Panc1 (cell line): ENCODE results near the gene LRRC42.

Experiments
- CTCF ChIP-seq: fragments of 450-650 bp; IDR thresholded peaks from 2 replicates; pipeline ENCODE4 v1.5.1; 2017; ENCODE audit warnings: mild to moderate bottlenecking
- POLR2AphosphoS5 ChIP-seq: IDR thresholded peaks from 2 replicates; pipeline ENCODE4 v1.6.1; 2012; ENCODE audit warnings: mild to moderate bottlenecking, low read depth, low read length, moderate library complexity
- REST ChIP-seq, 2 experiments: IDR thresholded peaks; 2 replicates each; pipeline ENCODE4 v1.6.1; 2011 to 2012; ENCODE audit warnings: low read depth in 2 of 2, control low read depth in 1 of 2, low read length in 1 of 2, mild to moderate bottlenecking in 1 of 2, moderate library complexity in 1 of 2; ENCODE audit not compliant: insufficient read depth in 1 of 2
- SIN3A ChIP-seq: IDR thresholded peaks from 2 replicates; pipeline ENCODE4 v1.6.1; 2012; ENCODE audit warnings: low read depth, mild to moderate bottlenecking, low read length, moderate library complexity, borderline replicate concordance; ENCODE audit not compliant: insufficient read depth
- TCF7L2 ChIP-seq: IDR thresholded peaks from 2 replicates; pipeline ENCODE4 v1.6.1; 2011; ENCODE audit warnings: mild to moderate bottlenecking, low read depth, low read length, inconsistent platforms

DNA sequence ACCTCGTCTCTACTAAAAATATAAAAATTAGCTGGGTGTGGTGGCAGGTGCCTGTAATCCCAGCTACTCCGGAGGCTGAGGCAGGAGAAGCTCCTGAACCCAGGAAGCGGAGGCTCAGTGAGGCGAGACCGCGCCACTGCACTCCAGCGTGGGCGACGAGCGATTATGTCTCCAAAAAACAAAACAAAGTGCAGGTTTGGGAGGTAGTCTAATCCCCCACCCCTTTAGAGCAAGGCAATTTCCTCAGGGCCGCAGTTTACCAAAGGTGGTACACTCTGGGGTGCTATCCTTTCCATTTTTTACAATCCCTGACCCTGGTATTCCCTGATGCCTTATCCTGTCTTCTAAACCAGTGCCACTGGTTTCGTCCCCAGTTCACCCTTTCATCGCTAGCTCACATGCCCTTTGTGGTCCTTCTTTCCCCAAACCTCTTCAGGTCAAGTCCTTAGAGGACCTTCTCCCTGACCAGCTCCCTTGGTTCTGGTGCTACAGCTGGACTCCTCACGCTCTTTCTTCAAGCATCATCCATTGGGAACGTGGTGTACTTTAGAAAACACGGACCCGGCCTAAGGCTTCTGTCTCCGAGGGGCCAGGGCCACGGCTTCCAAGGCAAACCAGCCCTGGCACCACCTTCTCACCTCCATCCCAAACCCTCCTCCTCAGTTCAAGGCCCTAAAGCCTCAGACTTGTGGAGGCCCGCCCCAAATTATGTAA, 1.5 kb upstream of the LRRC42 start:
- TF ChIP-seq CTCF (no peak), POLR2AphosphoS5 (no peak), SIN3A (no peak), REST (IDR thresholded peaks at IDR 0.05; ENCODE audit: insufficient read depth in 1 of 2, low read depth in 2 of 2, low read length in 1 of 2) (no peak), TCF7L2 (no peak)
